Upper lobe of left lung (tissue), 6 donors: ENCODE results near the gene HECTD3. TPM values are rescaled to one million over a fixed set of nuclear protein-coding genes. Genes with fewer than 3 reads are reported as not detected.
A peak's percentile ranks its signal among the peaks of the same experiment; 100 is the strongest.
"Not testable (repeated sequence)": the region's sequence is repeated elsewhere in the genome, so short reads cannot be mapped to it uniquely, and the experiment has no call there.

Experiments
- ATAC-seq, 2 donors: fragments of 200-7000 bp; cut with Tn5 transposase; one replicate each; pipeline ENCODE4 v1.9.1; 2022; ENCODE audit warnings: mild to moderate bottlenecking in 2 of 2, moderate library complexity in 2 of 2; ENCODE audit not compliant: low FRiP score in 2 of 2
- DNase-seq, 2 donors: peaks; one replicate each; pipeline ENCODE4 v3.0.0-alpha.2; 2019 to 2020
- H3K27ac ChIP-seq, 4 donors: fragments of 200-600 bp; sonication (generic); one replicate each; pipeline ENCODE4 v1.5.1; 2016 to 2019
- H3K27me3 ChIP-seq, 4 donors: fragments of 200-600 bp; sonication (generic); one replicate each; pipeline ENCODE4 v1.5.1; 2017 to 2019
- H3K36me3 ChIP-seq, 4 donors: fragments of 200-600 bp; sonication (generic); one replicate each; pipeline ENCODE4 v1.5.1; 2016 to 2019
- H3K4me1 ChIP-seq, 4 donors: fragments of 200-600 bp; sonication (generic); one replicate each; pipeline ENCODE4 v1.5.1; 2018 to 2019
- H3K4me3 ChIP-seq, 4 donors: fragments of 200-600 bp; sonication (generic); one replicate each; pipeline ENCODE4 v1.5.1; 2017 to 2019; ENCODE audit warnings: mild to moderate bottlenecking in 2 of 4, moderate library complexity in 1 of 4
- H3K9me3 ChIP-seq, 4 donors: fragments of 200-600 bp; sonication (generic); one replicate each; pipeline ENCODE4 v1.5.1; 2018 to 2019
- EP300 ChIP-seq, 4 donors: sonication (generic); formaldehyde crosslinking; IDR thresholded peaks; one replicate each; pipeline ENCODE4 v1.5.1; 2017; ENCODE audit warnings: antibody characterized with exemption in 4 of 4, control low read depth in 2 of 4
- POLR2A ChIP-seq, 4 donors: fragments of 450-650 bp; IDR thresholded peaks; one replicate each; pipeline ENCODE4 v1.5.1; 2016 to 2017; ENCODE audit warnings: antibody characterized with exemption in 4 of 4, mild to moderate bottlenecking in 2 of 4
- POLR2AphosphoS5 ChIP-seq, 2 donors: sonication (generic); formaldehyde crosslinking; IDR thresholded peaks; one replicate each; pipeline ENCODE4 v1.5.1; 2017; ENCODE audit warnings: antibody characterized with exemption in 2 of 2
- WGBS, 2 donors: methylation state at CpG; one replicate each; pipeline ENCODE4 v1.1.5; 2017 to 2018; 5-methylcytosine and 5-hydroxymethylcytosine counted together
- total RNA-seq, 6 donors: library from RNA; depleted of rRNA in 4 of 6; stranded (reverse); fragments of >200 nt in 4 of 6; gene quantifications; one replicate each; pipeline versions ENCODE4 v1.1.0 to v1.2.1, GENCODE V29; 2016 to 2021
- TF ChIP-seq, protein P1 (sequence below), 6 experiments: fragments of 450-650 bp in 4 of 6; fragments of 200-600 bp in 2 of 6; sonication (generic) in 2 of 6; IDR thresholded peaks; one replicate each; pipeline ENCODE4 v1.5.1; 2016 to 2019; ENCODE audit warnings: antibody characterized with exemption in 6 of 6
- donor health status: DM: no; HTN: no; CAD: no; lungs with moderate emphysema.
- donor health status: DM: no; HTN: yes; CAD: no; lungs with severe emphysema.

HECTD3 gene
- total RNA-seq, 6 donors from 2014 or later, result 30.6 to 116 (median 51.2) TPM

GRCh38 chr1:45004281-45004920 lies 6.7 kb downstream of the HECTD3 start:
- TF ChIP-seq EP300 (IDR thresholded peaks at IDR 0.05) (no peak), POLR2A (IDR thresholded peaks at IDR 0.05) (no peak), POLR2AphosphoS5 (IDR thresholded peaks at IDR 0.05) (no peak)
- TF ChIP-seq, protein P1, sequence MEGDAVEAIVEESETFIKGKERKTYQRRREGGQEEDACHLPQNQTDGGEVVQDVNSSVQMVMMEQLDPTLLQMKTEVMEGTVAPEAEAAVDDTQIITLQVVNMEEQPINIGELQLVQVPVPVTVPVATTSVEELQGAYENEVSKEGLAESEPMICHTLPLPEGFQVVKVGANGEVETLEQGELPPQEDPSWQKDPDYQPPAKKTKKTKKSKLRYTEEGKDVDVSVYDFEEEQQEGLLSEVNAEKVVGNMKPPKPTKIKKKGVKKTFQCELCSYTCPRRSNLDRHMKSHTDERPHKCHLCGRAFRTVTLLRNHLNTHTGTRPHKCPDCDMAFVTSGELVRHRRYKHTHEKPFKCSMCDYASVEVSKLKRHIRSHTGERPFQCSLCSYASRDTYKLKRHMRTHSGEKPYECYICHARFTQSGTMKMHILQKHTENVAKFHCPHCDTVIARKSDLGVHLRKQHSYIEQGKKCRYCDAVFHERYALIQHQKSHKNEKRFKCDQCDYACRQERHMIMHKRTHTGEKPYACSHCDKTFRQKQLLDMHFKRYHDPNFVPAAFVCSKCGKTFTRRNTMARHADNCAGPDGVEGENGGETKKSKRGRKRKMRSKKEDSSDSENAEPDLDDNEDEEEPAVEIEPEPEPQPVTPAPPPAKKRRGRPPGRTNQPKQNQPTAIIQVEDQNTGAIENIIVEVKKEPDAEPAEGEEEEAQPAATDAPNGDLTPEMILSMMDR (IDR thresholded peaks at IDR 0.05), result no peak
- no peaks in the 10 kb centered on the region for H3K27me3 ChIP-seq
- H3K9me3 ChIP-seq, result no peaks in the 10 kb centered on the region
- no peak overlapping the region for H3K4me3 ChIP-seq
- ATAC-seq (no peak), DNase-seq (no peak)
- 89 to 94% methylated on average over 6 to 7 of the region's 7 CpGs for WGBS, 2 donors
- H3K36me3 ChIP-seq, result peaks cover 49 to 79% (median 72%) of the 10 kb centered on the region in 4 donors
- no peak overlapping the region for H3K27ac ChIP-seq
- H3K4me1 ChIP-seq, result peaks cover under 1 to 7% (median 5%) of the 10 kb centered on the region in 4 donors

GRCh38 chr1:45003741-45004140 lies 7.4 kb downstream of the HECTD3 start:
- DNase-seq (peak in 1 of 2 donors; percentile 48), ATAC-seq (no peak)
- H3K36me3 ChIP-seq, result peaks cover 45 to 72% (median 67%) of the 10 kb centered on the region in 4 donors
- 92 to 99% methylated on average over 9 to 14 of the region's 14 CpGs for WGBS, 2 donors
- H3K27ac ChIP-seq, result no peak overlapping the region
- H3K4me1 ChIP-seq, result peaks cover 0 to 6% (median under 1%) of the 10 kb centered on the region in 4 donors
- TF ChIP-seq, protein P1 (IDR thresholded peaks at IDR 0.05), result no peak
- TF ChIP-seq POLR2A (IDR thresholded peaks at IDR 0.05), result no peak
- TF ChIP-seq POLR2AphosphoS5 (IDR thresholded peaks at IDR 0.05), result no peak
- no peak for TF ChIP-seq EP300 (IDR thresholded peaks at IDR 0.05)
- no peaks in the 10 kb centered on the region for H3K9me3 ChIP-seq
- H3K27me3 ChIP-seq, result no peaks in the 10 kb centered on the region
- no peak overlapping the region for H3K4me3 ChIP-seq

- 91 to 93% methylated on average over 6 to 17 of the region's 17 CpGs for WGBS, 2 donors
- Histone ChIP-seq H3K9me3 (no peaks in the 10 kb centered on the region), H3K4me3 (no peak overlapping the region), H3K4me1 (peaks cover 0 to 6% (median 0%) of the 10 kb centered on the region in 4 donors), H3K36me3 (peaks cover 40 to 64% (median 59%) of the 10 kb centered on the region in 4 donors), H3K27ac (no peak overlapping the region), H3K27me3 (no peaks in the 10 kb centered on the region)
- DNase-seq, result peak in 1 of 2 donors; percentile 65
- peak in 1 of 2 donors; percentile 34 for ATAC-seq
- TF ChIP-seq EP300 (IDR thresholded peaks at IDR 0.05), result no peak
- TF ChIP-seq, protein P1 (IDR thresholded peaks at IDR 0.05), result no peak
- TF ChIP-seq POLR2A (IDR thresholded peaks at IDR 0.05), result no peak
- TF ChIP-seq POLR2AphosphoS5 (IDR thresholded peaks at IDR 0.05), result no peak
Observed at GRCh38 chr1:45002650-45003645, 8.2 kb downstream of the HECTD3 start.

DNA sequence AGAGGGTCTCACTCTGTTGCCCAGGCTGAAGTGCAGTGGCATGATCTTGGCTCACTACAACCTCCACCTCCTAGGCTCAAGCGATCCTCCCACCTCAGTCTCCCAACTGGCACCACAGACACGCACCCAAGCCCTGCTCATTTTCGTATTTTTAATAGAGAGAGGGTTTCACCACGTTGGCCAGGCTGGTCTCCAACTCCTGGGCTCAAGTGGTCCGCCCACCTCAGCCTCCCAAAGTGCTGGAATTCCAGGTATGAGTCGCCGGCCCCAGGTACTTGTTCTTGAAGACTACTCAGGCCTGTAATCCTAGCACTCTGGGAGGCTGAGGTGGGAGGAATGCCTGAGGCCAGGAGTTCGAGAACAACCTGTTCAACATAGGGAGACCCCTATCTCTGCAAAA lies 9.5 kb downstream of the HECTD3 start:
- H3K27me3 ChIP-seq, DNase-seq, ATAC-seq, H3K4me3 ChIP-seq, H3K4me1 ChIP-seq, H3K9me3 ChIP-seq: not testable (repeated sequence)
- Histone ChIP-seq H3K27ac (peak overlapping the region in 1 of 4 donors; percentile 49), H3K36me3 (peaks cover 28 to 51% (median 45%) of the 10 kb centered on the region in 4 donors)
- 82 to 87% methylated on average over 8 of the region's 8 CpGs for WGBS, 2 donors

DNA sequence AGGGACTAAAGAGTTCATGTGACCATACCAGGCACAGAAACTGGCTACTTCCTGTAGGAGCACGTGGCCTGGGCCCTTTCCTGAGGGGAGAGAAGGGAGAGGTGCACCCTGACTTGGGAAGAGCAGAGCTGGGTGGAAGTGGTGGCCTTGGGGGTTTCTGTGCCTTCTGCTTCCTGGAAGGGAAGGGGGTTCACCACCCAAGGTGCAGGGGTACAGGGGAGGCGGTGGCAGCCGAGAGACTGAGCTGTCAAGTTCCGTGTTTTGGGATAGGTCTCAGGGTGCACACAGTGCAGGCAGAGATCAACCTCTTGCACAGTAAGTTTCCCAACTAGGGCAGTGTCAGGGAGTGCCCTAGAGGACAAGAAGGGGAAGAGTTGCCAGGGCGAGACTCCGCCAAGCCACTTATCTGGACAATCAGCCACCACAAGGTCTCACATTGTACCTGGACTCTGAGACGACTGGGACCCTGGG lies 10.1 kb downstream of the HECTD3 start:
- no peak for TF ChIP-seq POLR2A (IDR thresholded peaks at IDR 0.05)
- TF ChIP-seq, protein P1 (IDR thresholded peaks at IDR 0.05), result no peak
- no peak for TF ChIP-seq EP300 (IDR thresholded peaks at IDR 0.05)
- TF ChIP-seq POLR2AphosphoS5 (IDR thresholded peaks at IDR 0.05), result no peak
- H3K36me3 ChIP-seq, result peaks cover 25 to 45% (median 41%) of the 10 kb centered on the region in 4 donors
- H3K9me3 ChIP-seq, result no peaks in the 10 kb centered on the region
- WGBS, 2 donors, result 50 to 71% methylated on average over 7 of the region's 7 CpGs
- peak overlapping the region in 1 of 4 donors; percentile 49 for H3K27ac ChIP-seq
- ATAC-seq (peak; percentile 69 to 75), DNase-seq (peak in 1 of 2 donors; percentile 67)
- peaks cover 0 to 6% (median 0%) of the 10 kb centered on the region in 4 donors for H3K4me1 ChIP-seq
- H3K4me3 ChIP-seq, result no peak overlapping the region
- no peaks in the 10 kb centered on the region for H3K27me3 ChIP-seq
